ENCODE data around the gene AOC1. TPM values are rescaled to one million over a fixed set of nuclear protein-coding genes. Genes with fewer than 3 reads are reported as not detected.

Gene AOC1
- polyA plus RNA-seq, 2 of the 4 experiments (the other 2 are of a cell fraction): not detected

DNA sequence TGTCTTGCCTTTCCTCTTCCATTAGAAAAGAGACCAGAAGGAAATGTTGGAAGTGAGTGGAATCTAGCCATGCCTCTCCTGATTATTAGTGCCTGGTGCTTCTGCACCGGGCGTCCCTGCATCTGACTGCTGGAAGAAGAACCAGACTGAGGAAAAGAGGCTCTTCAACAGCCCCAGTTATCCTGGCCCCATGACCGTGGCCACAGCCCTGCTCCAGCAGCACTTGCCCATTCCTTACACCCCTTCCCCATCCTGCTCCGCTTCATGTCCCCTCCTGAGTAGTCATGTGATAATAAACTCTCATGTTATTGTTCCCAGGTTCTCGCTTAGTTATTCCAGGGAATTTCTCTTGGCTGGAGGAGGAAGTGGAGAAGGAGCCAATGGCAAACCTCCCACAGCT lies 47.5 kb upstream of the AOC1 start:
- FAIRE-seq: no peak
- WGBS (ENCODE audit: missing lambda C conversion rate): 19% methylated on average over 5 of the region's 5 CpGs
- H3K4me1 ChIP-seq: no peaks in the 10 kb centered on the region
- H3K9me3 ChIP-seq: peaks cover 5% of the 10 kb centered on the region; the same call in 1 of the 3 replicates
- no peak for DNase-seq (ENCODE audit: low read depth in 1 of 2, low spot score in 1 of 2)
- TF ChIP-seq JUN (IDR thresholded peaks at IDR 0.05) (no peak), MAZ (IDR thresholded peaks at IDR 0.05; ENCODE audit: borderline replicate concordance, low read depth, low read length) (no peak), SREBF2 (IDR thresholded peaks at IDR 0.05) (no peak), CBX2 (IDR thresholded peaks at IDR 0.05; ENCODE audit: borderline replicate concordance, low read depth) (no peak), JUNB (IDR thresholded peaks at IDR 0.05) (no peak), CHD2 (IDR thresholded peaks at IDR 0.05; ENCODE audit: low read length, partially characterized antibody) (no peak), REST (IDR thresholded peaks at IDR 0.05) (no peak), HDAC2 (IDR thresholded peaks at IDR 0.05) (no peak), RAD21 (conservative IDR thresholded peaks at IDR 0.05 in 1 of 2, IDR thresholded peaks at IDR 0.05 in 1 of 2) (no peak), KDM1A (IDR thresholded peaks at IDR 0.05; ENCODE audit: low read depth) (no peak), GATA3 (IDR thresholded peaks at IDR 0.05; ENCODE audit: borderline replicate concordance) (no peak)
- TF ChIP-seq, protein P1, sequence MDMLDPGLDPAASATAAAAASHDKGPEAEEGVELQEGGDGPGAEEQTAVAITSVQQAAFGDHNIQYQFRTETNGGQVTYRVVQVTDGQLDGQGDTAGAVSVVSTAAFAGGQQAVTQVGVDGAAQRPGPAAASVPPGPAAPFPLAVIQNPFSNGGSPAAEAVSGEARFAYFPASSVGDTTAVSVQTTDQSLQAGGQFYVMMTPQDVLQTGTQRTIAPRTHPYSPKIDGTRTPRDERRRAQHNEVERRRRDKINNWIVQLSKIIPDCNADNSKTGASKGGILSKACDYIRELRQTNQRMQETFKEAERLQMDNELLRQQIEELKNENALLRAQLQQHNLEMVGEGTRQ (IDR thresholded peaks at IDR 0.05): no peak
- no peak for ATAC-seq
- no peak overlapping the region for H3K4me2 ChIP-seq
- POLR2A ChIA-PET: no interaction called here
- no peak overlapping the region for H3K4me3 ChIP-seq
- H3K27ac ChIP-seq: no peak overlapping the region
- CTCF ChIA-PET: no interaction called here

- no peak for ATAC-seq
- Histone ChIP-seq H3K4me1 (no peaks in the 10 kb centered on the region), H3K4me2 (no peak overlapping the region), H3K4me3 (no peak overlapping the region), H3K9me3 (peaks cover 5% of the 10 kb centered on the region; the same call in 1 of the 3 replicates), H3K27ac (no peak overlapping the region)
- DNase-seq (ENCODE audit: low read depth in 1 of 2, low spot score in 1 of 2): no peak
- POLR2A ChIA-PET: no interaction called here
- CTCF ChIA-PET: no interaction called here
- no peak for FAIRE-seq
- TF ChIP-seq HES2 (IDR thresholded peaks at IDR 0.05): no peak
- TF ChIP-seq POLR2A (IDR thresholded peaks at IDR 0.05; ENCODE audit: low read length): no peak
- TF ChIP-seq ZSCAN20 (CRISPR knock-in tag; IDR thresholded peaks at IDR 0.05): no peak
- no peak for TF ChIP-seq SREBF2 (IDR thresholded peaks at IDR 0.05)
- TF ChIP-seq JUN (IDR thresholded peaks at IDR 0.05): no peak
- TF ChIP-seq EHMT2 (IDR thresholded peaks at IDR 0.05; ENCODE audit: low read depth): no peak
- TF ChIP-seq RARB (CRISPR knock-in tag; IDR thresholded peaks at IDR 0.05): no peak
- TF ChIP-seq BCL3 (IDR thresholded peaks at IDR 0.05): no peak
- TF ChIP-seq, protein P2, sequence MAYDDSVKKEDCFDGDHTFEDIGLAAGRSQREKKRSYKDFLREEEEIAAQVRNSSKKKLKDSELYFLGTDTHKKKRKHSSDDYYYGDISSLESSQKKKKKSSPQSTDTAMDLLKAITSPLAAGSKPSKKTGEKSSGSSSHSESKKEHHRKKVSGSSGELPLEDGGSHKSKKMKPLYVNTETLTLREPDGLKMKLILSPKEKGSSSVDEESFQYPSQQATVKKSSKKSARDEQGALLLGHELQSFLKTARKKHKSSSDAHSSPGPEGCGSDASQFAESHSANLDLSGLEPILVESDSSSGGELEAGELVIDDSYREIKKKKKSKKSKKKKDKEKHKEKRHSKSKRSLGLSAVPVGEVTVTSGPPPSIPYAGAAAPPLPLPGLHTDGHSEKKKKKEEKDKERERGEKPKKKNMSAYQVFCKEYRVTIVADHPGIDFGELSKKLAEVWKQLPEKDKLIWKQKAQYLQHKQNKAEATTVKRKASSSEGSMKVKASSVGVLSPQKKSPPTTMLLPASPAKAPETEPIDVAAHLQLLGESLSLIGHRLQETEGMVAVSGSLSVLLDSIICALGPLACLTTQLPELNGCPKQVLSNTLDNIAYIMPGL (CRISPR knock-in tag; IDR thresholded peaks at IDR 0.05; ENCODE audit: borderline replicate concordance): no peak
- TF ChIP-seq RFX5 (IDR thresholded peaks at IDR 0.05): no peak
These were observed 46.5 kb upstream of the AOC1 start for GRCh38 chr7:150805864-150806263.

Data from A549 (cell line).